NCI-H2029 treated with DMSO at 0.1 percent for 48 hours (cell line): ENCODE measurements around the gene LDLRAP1.

Source experiments
- DNase-seq: peaks from one replicate; lab custom pipeline; 2025; lab: John Stamatoyannopoulos, UW

Gene LDLRAP1

DNA sequence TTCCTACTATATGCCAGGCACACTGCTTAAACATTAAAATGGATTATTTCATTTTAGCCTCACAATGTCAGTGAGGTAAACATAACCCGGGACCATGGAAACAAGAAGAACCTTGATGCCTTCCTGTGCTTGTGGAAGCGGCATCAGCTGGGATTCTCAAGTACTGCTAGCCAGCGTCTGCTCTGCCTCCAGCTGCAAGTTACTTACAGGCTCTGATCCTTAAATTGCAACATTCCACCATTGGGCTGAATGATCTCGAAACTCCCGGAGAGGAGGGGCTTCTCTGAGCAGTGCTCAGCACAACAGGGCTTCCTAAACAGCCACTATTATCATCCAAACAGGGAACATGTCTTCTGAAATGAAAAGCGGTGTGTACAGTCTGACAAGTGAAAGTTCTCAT is 66.5 kb downstream of the LDLRAP1 start:
- peak; percentile 43 for DNase-seq

DNA sequence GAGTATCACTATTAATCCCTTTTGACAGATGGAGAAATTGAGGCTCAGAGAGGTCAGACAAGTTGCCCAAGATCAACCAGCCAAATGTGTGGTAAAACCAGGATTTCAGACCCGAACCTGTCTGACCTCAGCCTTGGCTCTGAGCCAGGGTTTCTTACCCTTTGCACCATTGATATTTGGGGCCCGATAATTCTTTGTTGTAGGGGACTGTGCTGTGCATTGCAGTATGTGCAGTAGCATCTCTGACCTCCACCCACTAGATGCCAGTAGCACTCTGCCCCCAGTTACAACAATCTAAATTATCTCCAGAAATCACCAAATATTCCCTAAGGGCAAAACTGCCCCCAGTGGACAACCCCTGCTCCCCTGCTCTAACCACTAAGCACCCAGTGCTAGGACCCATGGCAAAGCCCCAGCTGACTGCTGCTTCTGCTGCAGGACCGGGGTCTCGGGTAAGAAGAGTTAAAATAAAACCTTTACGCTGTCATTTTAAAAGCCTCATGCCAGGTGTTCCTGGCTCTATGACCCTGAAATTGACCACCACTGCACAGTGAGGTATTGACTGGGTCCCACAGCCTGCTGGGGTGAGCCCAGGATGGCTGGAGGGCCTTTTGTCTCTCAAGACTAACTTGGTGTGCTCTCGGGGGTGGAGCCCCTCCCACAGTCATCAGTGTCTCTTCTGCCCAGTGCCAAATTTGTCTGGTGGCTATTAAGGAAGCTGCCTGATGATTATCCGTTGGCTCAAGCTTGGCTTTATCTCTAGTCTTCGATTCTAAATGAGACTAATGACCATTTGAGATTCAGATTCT is 67.6 kb downstream of the LDLRAP1 start:
- no peak for DNase-seq

DNA sequence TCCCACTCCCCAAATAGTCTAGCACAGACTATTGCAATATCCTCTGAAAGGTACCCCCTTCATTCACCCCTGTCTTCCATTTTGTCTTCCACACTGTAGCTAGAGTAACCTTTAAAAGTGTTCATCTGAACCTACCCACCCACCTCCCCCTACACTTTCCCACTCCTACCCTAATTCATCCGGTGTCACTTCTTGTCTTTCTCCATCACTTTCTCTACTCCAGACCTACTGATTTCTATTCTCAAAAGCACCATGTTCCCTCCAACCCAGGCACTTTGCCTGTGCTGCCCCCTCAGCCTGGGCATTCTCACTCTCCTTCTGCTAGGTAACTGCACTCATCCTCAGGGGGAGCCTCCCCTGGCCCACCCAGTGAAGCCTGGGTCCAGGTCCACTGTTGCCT is 68.4 kb downstream of the LDLRAP1 start:
- DNase-seq, result no peak

DNA sequence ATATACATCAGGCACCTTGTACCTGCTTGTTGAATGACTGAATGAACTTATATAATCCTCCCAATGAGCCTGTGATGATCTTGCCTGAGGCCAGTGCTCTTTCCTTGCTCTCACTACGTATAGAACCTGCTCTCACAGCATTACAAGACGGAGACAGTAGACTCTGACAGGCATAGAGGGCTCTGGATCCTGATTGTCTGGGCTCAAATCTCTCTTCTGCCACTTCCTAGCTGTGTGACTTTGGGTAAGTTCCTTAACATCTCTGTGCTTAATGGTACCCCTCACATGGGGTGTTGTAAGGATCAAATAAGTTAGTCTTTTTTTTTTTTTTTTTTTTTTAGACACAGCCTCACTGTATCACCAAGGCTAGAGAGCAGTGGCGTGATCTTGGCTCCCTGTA is 69.0 kb downstream of the LDLRAP1 start:
- no peak for DNase-seq

DNA sequence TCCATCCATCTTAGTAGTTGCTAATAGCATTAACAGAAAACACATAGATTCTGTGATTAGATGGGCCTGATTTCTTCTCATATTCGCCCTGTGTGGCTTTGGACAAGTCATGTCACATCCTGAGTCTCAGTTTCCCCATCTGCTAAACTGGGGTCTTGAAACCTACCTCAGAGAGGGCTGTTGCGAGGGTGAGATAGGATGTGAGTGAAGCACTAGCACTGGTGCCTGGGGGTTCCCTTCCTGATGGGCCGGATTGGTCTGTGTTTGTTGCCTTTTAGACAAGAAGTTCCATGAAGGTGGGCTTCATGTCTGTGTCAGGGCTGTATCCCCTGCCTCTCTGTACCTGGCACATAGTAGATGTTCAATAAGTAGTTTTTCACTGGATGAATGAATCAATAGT is 69.7 kb downstream of the LDLRAP1 start:
- DNase-seq, result no peak

DNA sequence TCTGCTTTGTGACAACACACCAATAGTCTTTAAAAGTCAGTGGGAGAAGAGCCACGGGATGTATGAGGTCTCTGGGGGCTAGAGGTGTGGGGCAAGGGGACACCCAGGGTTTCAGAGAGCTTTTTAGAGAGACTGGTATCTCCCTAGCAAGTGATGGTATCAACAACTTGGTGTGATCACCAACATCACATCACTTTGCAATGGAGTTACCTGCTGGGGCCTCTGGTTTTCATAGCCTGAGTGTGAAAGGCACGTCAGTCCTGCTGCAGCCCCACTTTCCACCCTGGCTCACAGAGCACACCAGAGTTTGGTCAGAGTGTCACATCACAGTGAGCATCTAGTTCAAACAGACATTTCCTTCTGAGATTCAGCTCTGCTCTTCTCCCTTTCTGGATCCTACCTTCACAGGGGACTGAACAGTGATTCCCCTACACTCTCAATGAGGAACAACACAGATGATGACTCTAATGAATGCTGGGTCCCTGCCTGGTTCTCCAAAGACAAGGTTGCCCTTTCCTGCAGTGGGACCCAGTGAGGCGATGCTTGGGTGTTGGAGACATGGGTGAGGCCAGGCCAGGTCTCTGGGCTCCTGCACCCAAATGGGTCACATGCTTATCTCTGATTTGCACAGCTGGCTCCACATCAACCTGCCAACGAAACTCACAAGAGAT is 71.2 kb downstream of the LDLRAP1 start:
- DNase-seq, result no peak

DNA sequence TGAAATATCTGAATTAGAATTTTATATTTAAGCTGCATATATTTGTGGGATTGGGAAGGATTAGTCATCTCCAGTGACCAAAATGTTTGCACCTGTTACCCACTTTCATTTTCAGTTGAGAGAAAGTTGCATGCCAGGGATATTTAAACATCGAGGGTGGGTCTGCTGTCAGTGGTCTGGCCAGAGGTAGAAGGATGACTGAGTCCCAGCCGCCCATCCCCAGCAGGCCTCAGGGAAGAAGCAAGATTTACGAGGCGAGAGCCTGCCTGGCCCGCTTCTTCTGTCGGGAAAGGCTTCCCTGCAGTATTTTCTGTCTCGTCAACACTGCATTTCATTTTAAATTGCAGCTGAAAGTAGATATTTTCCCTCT is 71.8 kb downstream of the LDLRAP1 start:
- no peak for DNase-seq

DNA sequence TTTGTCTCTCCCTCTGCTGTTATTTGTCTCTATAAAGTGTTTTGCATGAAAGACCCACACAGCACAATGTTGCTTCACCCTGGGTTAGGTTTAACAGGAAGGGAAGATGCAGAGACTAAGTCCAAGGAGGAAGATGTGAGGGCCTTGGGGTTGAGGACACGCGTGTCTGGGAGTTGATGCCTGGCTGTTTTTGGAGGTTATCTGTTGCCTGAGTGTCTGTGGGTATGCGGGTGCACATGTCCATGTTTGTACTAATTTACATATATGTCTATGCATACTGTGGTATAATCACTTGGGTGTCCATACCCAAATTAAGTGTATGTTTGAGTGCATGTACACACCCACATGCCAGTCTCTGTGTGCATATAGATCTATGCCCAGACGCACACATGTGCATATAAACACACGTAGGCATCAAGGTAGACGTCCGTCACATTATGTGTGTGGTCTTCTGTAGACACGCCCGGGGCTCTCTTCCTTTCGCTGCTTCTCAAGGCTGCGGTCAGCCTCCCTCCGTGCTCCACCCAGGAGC is 72.2 kb downstream of the LDLRAP1 start:
- DNase-seq, result no peak

DNA sequence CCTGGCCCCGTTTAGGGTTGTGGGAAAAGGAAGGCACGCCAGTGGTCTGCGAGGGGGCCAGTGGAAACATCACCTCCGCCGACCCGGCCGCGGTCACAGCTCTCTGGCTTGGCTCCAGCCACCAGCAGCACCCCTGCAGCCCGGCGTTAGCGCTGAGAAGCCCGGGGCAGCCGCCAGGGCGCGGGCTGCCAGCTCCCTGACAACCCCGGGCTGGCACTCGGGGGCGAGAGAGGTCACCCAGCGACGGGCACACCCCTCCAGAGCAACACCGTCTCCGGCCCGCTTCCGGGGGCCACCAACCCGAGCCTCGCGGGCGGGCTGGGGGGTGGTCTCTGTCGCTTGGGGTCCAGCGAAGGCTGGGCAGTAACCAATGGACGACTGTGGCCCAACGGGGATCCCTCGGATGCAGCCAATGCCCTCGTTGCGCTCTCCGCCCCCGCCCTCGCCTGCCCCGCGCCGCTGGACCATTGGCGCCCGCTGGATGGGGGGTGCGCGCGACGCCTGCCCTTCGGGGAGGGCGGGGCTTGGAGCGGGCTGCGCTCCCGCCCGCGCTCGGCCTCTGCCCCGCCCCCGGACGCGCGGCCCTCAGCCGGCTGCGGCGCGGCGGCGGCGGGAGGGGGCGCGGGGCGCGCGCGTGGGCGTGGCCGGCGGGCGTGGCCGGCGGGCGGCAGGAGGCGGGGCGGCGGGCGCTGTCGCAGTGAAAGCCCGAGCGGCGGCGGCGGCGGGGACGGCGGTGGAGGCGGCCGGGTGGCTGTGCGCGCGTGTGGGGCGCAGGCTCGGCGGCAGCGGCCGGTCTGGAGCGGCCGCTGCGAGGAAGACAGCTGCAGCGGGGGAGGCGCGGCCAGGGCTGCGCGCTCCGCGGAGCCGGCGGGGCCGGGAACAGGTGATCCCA is 72.9 kb downstream of the LDLRAP1 start, which contains the start of gene MAN1C1:
MAN1C1 (plus strand) TSS at position 697 of the 892 bp plus-strand sequence. CDS start 1,007 bp downstream, outside the sequence.
- no peak for DNase-seq

DNA sequence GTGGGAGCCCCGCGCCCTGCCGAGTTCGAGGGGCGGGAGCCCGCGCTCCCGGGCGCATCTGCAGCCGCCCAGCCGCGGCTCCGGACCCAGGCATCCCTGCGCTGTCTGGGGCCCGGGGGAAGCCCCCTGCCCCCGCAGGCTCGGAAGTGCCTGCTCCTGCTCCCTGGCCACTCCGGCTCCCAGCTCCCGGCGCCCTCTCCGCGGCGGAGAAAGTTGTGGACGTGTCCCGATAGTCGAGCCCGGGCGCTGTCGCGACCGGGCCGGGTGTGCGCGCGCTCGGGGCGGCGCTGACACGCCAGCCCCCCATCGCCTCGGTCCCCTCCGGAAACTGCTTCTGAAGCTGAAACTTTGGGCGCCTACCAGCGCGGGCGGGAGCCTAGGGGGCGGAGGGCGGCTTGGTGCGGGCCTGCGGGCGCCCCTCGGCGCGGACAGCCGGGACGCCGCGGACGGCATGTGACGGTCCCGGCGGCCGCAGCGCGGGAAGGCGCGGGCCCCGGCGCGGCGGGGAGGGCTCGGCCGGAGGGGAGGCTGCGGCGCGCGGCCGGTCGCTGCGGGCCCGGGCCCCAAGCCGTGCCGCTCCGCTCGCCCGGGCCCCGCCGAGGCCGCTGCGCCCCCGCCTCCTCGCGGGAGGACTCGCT is 73.7 kb downstream of the LDLRAP1 start:
- DNase-seq, result no peak

DNA sequence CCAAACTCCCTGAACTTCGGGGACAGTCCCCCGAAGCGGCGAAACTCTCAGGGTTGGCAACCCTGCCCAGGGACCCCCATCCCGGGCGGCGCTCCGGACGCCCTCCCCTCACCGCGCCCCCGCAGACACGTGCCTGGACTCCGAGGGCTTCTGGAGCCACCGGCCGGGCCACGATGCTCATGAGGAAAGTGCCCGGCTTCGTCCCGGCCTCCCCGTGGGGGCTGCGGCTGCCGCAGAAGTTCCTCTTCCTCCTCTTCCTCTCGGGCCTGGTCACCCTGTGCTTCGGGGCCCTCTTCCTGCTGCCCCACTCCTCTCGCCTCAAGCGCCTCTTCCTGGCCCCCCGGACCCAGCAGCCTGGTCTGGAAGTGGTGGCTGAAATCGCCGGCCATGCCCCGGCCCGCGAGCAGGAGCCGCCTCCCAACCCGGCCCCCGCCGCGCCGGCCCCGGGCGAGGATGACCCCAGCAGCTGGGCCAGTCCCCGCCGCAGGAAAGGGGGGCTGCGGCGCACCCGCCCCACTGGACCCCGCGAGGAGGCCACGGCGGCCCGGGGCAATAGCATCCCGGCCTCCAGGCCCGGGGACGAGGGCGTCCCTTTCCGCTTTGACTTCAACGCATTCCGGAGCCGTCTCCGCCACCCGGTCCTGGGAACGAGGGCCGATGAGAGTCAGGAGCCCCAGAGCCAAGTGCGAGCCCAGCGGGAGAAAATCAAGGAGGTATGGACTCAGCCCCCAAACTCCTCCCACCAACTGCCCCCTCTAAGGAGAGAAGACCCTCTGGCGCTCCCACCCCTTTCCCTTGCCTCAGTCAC is 74.4 kb downstream of the LDLRAP1 start:
- no peak for DNase-seq

DNA sequence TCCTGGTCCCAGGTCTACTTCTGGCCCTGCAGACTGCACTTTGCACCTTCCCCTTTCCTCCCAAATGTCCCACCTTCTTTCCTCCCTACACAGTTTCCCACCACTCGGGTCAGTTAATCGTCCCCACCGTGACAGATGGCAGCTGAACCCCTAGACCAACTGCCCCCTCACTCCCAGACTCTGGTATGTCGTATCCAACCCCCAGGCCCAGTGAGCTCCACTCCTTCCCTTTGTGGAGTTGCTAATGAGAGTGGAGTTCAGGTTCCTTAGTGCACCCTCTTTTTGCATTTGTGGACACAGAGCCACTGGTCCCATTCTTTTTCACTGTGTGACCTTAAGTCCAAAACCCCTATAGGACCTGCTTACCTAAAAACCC is 75.0 kb downstream of the LDLRAP1 start:
- DNase-seq, result no peak
